ENCODE results near the gene C6orf136.
A peak's percentile ranks its signal among the peaks of the same experiment; 100 is the strongest.
"Not testable (repeated sequence)": the region's sequence is repeated elsewhere in the genome, so short reads cannot be mapped to it uniquely, and the experiment has no call there.

Gene C6orf136

DNA sequence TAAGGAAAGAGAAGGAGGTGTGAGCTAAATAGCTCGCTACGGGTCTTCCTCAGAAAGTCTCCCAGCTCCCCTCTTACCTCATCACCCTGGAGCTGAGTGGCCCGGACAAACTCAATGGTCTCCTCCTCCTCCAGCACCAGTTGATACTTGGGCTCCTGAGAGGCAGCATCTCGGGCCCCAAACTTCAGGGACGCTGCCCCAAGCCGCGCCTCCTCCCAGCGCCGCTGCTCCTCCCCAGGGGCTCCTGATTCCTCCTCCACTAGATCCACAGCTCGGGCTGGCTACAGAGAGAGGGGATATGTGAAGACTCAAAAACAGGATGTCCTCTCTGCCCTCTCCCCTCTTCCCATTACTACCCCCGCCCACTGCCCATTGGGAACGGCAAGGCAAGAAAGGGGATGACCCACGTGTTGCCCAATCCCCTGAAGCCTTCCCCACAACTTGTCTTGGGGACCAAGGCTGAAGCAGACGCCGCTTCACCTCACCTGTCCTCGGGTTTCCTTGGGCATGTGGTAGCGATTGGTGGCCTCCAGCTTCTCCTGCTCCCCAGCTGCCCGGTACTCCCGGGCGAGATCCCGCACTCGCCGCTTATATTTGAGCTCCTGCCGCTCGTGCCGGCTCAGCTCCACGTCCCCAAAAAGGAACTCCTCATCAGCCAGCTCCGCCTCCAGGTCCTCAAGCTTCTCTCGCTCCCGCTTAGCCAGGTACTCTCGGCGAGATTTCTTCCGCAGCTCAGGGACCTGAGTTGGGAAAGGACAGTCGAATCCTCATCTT is 18.2 kb downstream of the C6orf136 start:
- no peak for DNase-seq

DNA sequence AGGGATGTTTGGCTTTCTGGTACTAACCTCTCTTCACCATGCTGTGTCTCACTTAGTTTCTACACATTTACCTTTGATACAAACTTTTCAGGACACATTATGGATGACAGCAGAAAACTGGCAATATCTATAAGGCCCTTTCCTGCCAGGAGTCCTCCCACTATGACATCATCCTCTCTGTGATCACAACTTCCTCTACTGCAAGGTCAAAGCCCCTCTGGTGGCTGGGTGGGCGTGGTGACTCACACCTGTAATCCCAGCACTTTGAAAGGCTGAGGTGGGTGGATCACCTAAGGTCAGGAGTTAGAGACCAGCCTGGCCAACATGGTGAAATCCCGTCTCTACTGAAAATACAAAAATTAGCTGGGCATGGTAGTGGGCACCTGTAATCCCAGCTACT is 19.4 kb downstream of the C6orf136 start:
- not testable (repeated sequence) for DNase-seq

DNA sequence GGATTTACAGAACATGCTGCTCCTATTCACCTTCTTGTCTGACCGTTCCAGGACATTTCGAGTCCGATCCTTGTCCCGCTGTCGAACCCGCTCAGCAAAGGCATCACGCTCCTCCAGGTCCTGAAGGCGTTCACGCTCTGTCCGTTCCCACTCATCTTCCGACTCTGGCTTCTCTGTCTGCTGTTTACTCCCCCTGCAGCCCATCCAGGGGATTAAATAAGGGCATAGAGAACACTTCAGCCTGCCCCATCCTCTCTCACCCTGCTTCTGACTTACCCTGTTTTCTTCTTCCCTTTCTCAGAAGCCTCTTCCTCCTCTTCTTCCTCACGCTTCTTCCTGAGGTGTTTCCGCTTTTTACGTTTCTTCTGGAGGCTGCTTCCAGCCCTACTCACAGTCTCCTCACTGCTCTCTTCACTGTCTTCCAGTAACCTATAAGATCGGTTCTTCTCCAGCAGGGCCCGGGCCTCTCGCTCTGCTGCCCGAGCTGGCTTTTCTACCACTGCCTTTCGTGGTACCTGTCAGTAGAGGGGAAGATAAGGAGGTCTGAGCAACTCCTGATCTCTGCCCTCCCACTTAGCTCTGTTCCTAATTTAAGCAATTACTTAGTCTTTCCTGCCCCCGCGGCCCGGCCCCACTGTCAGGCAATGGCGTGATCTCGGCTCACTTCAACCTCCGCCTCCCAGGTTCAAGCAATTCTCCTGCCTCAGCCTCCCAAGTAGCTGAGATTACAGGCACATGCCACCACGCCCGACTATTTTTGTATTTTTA is 24.0 kb downstream of the C6orf136 start:
- DNase-seq, result no peak

DNA sequence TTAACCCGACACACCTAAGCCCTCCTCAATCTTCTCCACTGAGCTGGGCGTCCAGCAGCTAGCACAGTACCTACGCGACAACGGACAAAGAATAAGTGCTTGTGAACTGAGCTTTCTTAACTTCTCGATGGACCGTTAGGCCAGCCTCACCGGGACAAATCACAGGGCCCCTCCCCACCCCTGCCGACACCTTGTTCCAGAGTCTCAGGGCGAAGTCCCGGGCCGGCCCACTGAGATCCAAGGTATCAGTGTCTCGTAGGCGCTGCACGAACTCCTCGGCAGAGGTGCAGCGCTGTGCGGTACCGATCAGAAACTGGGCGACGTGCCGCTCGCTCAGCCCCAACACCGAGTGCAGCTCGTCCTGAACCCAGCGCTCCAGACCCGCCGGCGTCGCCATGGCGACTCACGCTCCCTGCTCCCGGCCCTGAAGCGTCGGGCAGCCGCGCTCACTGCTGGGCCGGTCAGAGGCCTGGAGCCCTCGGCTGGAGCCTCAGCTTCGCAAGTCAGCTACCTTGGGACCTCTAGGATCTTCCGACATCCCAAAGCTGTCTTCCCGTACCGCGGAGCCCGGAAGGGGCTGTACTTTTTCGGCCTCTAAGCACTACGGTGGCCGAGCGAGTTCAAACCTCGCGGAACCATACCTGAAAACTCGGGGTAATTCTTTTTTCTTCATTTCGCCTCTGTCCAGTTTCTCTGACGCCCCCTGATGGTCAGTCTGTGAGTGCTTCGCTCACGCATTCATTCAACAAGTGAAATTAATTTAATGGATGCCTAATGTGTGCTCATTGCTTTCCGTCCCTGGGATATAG is 25.7 kb downstream of the C6orf136 start, which contains the start of gene DHX16:
TSS of gene DHX16 (minus strand) at position 562 of the 809 bp plus-strand sequence. CDS start at position 397, 165 bp downstream.
- peak; percentile 68 for DNase-seq

DNA sequence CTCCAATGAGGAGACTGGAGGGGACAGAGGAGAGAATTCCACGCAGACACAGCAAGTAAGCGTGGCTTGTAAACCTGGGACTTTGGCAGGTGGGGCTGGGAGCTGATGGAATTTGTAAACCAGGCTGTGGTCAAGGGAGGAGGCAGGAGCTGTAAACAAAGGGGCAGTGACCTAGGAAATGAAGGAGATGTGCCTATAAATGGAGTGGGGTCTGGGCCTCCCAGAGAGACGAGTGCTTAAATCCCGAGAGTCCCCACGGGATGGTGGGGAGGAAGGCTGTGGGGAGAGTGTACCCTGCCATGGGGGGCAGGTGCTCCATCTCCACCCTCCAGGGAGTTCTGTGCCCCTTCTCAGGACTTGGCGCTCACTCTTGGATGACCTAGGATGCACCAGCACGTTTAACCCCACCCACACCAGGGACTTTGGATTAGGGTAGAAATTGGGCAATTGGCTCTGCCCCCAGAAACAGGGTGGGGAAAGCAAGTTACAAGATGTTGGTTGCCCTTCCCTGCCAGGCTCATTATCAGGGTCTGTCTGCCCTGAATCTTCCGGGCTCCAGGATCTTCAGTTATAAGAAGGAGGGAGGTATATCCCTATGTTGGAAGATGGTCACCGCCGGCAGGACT is 29.8 kb downstream of the C6orf136 start:
- no peak for DNase-seq

DNA sequence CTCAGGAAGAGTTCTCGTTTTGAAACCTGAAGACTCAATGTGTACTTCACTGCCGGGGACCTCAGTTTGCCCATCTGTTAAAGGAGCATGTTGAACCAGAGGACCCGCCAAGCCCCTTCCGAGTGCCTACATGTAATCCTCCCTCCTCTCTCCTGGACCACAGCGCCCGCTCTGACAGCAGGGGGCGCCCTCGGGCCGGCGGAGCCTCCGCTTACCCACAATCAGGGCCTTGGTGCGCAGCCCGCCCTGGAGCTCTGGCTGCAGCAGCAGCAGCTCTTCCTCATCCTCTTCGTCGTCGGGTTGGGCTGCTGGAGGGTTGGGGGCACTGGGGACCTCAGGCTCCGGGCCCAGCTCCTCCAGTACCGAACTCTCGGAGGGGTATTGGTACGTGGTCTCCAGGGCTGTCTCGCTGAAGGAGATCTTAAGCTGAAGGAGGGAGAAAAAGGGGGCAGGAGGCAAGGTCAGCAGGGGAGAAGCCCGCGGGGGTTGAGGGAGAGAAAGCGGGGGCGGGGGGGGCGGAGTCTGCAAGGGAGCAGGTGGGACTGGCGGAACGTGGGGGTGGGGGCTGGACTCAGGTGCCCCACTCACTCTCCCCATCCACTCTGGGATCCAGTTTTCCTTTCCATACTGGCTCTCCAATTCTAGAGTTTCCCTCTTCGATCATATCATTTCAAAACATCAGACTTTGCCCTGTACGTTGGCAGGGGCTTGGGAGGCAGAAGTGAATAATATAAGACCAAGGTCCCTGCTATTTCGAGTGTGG is 32.2 kb downstream of the C6orf136 start:
- no peak for DNase-seq

DNA sequence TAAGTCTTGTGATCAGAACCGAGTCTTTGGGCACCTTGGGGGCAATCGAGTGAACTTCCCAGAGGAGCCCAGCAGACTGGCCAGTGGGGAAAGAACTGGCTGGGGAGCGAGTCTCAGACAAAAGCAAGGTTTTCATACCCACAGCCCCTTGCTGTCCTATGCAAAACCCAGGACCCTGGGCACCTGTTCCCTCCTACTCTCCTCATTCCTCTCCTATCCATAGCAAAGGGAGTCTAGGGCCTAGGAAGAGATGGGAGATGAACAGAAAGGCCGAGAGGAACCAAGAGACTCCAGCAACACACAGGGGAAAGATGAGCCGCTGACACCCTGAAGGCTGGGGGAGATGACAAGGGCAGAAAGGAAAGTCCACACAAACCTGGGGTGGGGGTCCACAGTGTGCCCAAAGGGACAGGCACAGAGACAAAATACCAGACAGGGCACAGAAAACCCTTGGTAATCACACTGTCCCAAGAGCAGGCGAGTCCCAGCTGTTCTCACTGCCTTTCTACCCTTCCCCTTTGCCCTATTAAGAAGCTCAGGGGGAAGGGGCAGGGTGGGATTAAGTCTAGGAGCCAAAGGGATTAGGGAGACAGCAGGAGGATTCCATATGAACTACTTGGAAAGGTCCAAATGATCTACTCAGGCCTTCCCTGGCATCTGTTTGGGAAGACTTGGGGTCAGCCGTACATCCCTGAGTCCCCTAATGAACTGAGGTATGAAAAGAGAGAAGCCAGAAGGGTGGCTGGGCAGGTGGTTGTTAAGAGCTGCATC is 33.0 kb downstream of the C6orf136 start:
- DNase-seq, result no peak

DNA sequence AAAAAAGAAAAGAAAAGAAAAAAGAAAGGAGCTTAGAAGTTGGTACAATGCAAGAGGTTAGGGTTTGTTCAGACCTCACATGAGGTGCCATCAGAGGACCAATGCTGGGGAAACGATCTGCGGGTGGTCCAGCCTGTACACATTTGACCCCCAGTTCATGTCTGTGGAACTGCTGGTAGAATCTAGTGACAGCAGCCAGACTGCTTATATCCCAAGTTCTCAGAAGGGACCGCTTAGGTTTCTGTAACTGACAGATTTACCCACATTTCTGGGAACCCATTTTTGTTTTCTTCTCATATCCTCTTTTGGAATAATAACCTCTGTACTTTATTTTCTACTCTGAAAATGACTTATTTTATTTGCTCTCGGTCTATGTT is 34.8 kb downstream of the C6orf136 start:
- no peak for DNase-seq

DNA sequence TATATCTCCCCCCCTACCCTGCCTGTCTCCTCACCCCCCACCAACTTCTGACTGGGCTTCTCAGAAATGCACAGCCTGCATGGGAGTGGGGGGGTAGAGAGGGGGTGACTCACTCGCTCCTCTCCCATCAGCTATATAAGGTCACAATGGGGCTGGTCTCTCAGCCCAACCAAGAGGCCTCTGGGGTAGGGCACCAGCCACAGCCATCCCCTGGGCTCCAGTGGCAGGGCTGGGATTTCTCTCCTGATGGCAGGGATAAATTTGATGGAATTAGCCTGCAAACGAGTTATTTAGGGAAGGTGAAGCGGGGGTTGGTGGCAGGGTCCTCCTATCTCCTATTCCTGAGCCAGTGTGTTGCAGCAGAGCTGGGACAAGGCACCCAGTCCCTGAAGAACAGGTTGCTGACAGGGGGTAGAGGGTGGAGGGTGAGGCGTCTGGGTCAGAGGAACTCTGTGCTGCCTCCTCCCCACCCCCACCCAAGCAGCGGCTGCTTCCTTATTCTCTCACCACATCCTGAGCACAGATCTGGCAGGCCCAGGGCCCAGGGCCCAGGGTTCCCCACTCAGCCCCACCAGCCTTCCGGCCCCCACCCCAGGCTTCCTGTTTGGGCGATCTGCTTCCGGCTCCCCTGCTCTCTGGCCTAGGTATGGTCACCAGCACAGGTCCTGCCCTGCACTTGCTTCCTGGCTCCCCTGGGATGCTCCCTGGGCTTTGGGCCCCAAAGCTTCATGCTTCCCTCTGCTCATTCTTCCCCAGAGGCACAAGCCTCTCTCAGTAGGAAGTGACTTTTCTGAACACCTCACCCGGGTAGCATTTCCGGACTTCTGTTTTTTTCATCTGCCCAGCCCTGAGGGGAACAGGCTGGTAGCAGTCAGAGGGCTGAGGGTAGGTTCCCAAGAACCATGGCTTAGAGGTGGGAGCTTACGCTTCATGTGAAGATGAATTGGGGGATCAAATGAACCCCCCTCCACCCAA is 35.5 kb downstream of the C6orf136 start:
- DNase-seq, result peak; percentile 70

DNA sequence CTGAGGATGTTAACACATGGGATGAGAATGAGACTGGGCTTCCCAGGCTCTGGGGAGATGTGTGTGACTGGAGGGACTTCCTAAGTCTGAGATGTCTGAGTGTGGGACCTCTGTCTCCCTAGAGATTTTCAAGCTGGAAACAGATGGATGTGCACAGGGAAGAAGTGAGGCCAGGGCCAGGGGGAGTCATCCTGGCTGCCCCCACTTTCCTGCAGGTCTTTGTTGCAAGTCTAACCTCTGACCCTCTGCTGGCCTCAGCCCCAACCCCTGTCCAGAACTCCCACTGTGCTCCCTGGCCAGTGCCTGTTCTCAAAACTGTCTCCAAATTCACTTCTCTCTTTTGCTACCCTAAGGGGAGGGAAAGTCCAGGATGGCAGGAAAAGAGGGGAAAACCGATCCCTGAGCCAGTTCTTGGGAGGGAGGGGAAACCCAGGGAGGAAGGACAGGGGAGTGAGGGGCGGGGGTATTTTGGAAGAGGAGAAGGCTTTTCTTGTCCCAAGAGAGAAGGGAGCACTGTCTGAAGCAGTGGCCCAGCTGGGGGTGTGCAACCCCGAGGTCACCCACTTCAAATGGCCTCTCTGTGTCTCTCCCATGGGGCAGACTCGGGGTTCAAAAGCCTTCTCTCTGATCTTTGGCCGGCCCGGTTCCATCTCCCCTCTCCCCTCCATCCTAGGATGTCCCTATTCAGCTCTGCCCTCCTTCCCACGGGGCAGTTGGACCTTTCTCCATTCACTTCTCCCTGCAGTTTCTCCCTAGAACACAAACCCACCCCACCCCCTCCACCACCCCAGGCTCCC is 36.4 kb downstream of the C6orf136 start:
- no peak for DNase-seq

DNA sequence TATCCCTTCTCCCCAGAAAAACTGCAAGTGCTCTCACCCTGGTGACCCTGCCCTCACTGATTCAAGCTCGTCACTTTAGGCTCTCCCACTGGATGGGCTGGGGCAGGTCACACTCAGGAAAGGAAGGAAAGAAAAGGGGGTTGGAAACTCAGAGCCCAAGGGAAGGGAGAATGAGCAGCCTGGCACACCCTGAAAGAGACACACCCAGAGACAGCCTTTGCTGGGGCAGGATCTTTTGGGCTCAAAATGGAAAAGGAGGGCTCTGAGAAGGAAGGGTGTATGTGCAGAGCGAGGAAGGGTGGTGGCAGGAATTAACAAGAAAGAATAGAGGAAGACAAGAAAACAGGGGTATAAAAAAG is 37.0 kb downstream of the C6orf136 start:
- no peak for DNase-seq

DNA sequence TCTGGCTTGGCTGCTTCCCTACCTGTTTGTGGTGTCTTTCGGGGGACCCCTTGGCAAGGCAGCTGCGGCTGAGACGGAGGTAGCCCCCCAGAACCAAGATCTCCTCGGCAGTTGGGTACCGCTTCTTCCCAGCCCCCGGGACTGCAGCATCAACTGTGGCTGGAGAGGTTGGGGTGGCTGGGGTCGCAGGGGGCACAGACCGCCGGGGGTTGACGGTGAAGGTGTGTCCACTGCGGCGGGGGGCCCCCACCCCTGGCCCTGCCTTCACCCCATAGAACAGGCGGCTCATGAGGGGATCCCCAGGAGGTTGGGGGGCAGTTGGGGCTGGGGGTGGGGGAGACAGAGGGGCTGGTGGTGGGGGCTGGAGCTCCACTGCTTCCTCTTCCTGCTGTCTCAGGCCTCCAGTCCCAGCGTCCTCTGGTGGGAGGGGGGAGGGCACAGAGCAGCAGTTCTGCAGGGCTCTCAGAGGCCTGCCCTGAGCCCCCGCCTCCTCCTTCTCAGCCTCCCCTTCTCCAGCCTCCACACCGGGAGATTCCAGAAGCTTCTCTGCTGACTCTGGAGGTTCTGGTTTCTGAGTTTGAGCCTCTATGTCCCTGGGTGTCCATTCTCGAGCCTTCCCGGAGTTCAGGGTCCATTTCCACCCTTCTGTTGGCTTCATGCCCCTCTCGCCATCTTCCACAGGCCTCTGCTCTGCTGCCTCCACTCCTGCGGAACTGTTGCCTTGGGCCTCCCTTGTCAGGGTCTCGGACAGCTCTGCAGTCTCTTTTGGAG is 37.6 kb downstream of the C6orf136 start:
- no peak for DNase-seq

DNA sequence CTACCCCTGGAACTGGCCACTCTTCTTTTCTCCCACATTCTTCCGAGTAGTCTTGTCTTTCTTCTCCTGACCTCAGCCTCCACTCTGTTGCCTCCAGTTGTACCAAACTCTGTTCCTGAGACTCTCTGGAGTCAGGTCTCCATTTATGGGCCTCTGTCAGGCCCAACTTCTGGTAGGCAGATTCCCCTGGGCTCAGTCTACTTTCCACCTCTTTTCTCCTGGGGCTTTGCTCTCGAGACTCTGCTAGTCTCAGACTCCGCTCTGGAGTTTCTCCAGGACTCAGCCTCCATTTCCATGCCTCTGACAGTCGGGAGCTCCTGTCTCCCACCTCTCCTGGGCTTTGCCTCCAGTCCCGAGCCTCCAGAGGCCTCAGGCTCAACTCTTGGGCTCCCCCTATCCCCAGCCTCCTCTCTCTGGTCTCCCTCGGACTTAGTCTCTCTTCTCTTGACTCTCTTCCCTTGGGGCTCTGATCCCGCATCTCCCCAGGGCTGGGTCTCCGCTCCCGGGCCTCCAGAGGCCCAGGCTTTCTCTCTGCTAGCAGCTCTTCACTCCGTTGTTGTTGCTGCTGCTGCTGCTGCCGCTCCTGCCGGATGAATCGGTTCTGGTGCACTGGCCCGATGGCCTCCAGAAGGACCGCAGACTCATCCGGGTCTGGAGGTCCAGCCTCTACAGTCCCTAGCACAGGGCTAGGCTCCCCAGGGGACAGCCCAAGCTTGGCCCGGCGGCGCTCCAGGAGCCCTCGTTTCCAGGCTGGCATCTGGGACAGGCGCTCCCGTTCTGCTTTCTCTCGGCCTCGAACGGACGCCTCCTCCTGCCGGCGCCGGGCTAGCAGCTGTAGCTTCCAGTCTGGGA is 38.5 kb downstream of the C6orf136 start:
- DNase-seq, result no peak

DNA sequence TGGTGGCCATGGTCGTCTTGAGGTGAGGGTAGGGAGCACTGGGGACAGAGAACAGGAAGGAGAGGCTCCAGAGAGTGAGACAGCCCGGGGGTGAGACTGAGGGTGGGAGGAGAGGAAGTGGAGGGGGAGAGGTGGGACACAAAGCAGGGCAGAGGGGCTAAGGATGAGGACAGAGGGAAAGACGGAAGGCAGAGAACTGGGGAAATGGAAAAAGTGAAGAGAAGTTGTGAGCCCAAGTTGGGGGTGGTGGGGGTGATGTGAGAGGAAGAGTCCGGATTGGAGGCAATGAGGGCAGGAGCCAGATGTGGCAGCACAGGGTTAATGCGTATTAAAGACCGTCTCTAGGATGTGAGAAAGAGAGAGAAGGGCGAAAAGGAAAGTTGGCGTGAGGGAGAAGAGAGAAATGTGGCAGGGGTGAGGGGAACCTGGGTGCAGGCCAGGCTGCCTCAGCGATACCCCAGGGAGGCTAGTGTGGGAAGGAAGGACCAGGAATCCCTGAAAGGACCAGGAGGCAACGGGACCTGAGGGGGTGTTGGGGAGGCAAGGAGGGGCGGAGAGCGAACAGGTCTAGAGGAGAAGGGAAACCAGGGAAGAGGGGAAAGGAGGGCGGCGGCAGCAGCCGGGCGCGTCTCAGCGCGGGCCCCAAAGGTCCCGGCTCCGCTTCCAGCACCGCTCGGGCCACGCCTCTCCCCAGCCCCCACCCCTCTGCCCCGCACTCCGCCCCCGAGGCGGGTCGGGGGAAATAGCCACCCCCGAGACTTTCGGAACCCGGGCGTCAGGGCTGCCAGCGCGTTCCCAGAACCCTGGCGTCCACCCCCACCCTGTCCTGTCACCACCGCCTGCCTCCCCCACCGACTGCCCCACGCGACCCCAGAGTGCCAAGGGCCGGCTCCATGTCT is 39.3 kb downstream of the C6orf136 start, which contains the start of gene PPP1R18:
TSS of gene PPP1R18 (minus strand) at position 637 of the 899 bp plus-strand sequence. CDS start at position 10, 627 bp downstream.
- DNase-seq, result no peak

DNA sequence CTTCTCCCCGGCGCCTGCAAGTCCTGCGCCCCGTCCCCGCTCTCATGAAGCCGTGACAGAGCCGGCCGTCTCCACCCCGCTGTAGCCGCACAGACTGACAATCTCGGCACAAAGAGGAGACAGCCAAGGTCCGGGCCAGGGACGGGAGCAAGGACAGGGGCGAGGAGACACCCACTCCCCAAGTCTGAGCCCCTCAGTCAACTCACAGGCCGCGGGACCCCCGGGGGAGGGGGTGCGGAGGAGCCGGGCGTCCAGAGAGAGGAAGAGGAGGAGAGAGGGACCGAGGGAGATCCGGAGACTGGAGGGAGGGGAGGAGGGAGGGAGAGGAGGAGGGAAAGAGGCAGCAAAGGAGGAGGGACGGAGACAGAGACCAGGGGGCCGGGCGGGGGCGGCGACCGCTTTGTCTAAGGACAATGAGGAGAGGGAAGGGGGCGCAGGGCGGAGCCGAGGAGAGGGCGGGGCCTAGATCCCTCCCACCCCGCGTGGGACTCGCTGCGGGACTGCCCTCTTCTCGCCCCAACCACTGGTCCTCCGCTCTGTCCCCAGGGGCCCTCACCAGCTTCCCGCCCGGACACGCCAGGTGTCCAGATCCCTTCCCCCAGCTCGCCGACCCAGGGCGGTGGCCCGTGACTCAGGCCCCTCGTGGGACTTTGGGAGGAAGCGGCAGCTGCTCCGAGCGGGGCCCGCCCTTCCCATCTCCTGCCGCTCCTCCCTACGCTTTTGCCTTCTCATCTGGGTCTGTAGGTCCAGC is 40.1 kb downstream of the C6orf136 start:
- DNase-seq, result no peak

Data from SIG-M5 (cell line).